Ectodermal cell (in vitro differentiated cells): Measurements from ENCODE around the gene PRRX2.

Experiments used
- H3K27ac ChIP-seq: 2 replicates; pipeline ENCODE4 v1.7.0; 2013; ENCODE audit warnings: mild to moderate bottlenecking, low read depth, low read length; ENCODE audit not compliant: insufficient read depth, poor library complexity, severe bottlenecking
- H3K27me3 ChIP-seq: 2 replicates; pipeline ENCODE4 v1.7.0; 2013; ENCODE audit warnings: mild to moderate bottlenecking, low read length; ENCODE audit not compliant: insufficient read depth, control insufficient read depth, poor library complexity, severe bottlenecking
- H3K36me3 ChIP-seq: one replicate; pipeline ENCODE4 v1.7.0; 2013; ENCODE audit warnings: low read length; ENCODE audit not compliant: control insufficient read depth, insufficient read depth
- H3K4me1 ChIP-seq: one replicate; pipeline ENCODE4 v1.7.0; 2013; ENCODE audit warnings: low read length; ENCODE audit not compliant: control insufficient read depth, insufficient read depth
- H3K4me3 ChIP-seq: 2 replicates; pipeline ENCODE4 v1.7.0; 2013; ENCODE audit warnings: low read depth, low read length, control low read depth; ENCODE audit not compliant: insufficient read depth
- H3K9me3 ChIP-seq: 2 replicates; pipeline ENCODE4 v1.7.0; 2013; ENCODE audit warnings: mild to moderate bottlenecking, low read length, moderate library complexity; ENCODE audit not compliant: control insufficient read depth
- WGBS, 2 experiments: methylation state at CpG; one replicate each; pipeline ENCODE4 v1.1.7; 2013; ENCODE audit warnings: missing lambda C conversion rate in 2 of 2; 5-methylcytosine and 5-hydroxymethylcytosine counted together

Gene PRRX2

GRCh38 chr9:129716091-129716490, 50.6 kb downstream of the PRRX2 start:
- Histone ChIP-seq H3K36me3 (no peaks in the 10 kb centered on the region), H3K4me3 (no peak overlapping the region), H3K9me3 (no peaks in the 10 kb centered on the region), H3K27ac (no peak overlapping the region), H3K4me1 (peaks cover 11% of the 10 kb centered on the region), H3K27me3 (no peaks in the 10 kb centered on the region)
- WGBS, 2 experiments = 93 to 94% methylated on average over 5 of the region's 5 CpGs

DNA sequence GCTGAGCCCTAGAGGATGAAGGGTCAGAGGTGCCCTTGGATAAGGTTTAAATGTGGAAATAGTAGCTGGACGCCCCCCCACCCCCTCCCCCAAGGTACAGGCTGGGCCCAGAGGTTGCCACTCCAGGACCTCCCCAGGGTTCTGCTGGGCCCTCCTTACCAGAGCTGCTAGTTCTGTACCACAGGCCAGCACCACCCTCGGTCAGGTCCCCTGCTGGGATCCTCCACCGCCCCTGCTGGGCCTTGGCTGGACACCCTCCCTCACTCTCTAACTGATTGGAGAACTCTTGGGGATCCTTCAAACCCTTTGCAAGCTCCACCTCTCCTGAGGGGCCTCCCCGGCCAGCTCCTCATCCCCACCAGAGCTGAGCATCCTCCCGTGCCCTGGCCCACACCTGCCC, 52.5 kb downstream of the PRRX2 start:
- 82 to 88% methylated on average over 5 of the region's 5 CpGs for WGBS, 2 experiments
- Histone ChIP-seq H3K36me3 (no peaks in the 10 kb centered on the region), H3K9me3 (no peaks in the 10 kb centered on the region), H3K4me3 (no peak overlapping the region), H3K4me1 (no peaks in the 10 kb centered on the region), H3K27ac (no peak overlapping the region), H3K27me3 (no peaks in the 10 kb centered on the region)

- WGBS, 2 experiments = 93 to 96% methylated on average over 5 of the region's 5 CpGs
- no peaks in the 10 kb centered on the region for H3K9me3 ChIP-seq
- no peaks in the 10 kb centered on the region for H3K4me1 ChIP-seq
Measured at GRCh38 chr9:129718647-129719046, 53.2 kb downstream of the PRRX2 start.

DNA sequence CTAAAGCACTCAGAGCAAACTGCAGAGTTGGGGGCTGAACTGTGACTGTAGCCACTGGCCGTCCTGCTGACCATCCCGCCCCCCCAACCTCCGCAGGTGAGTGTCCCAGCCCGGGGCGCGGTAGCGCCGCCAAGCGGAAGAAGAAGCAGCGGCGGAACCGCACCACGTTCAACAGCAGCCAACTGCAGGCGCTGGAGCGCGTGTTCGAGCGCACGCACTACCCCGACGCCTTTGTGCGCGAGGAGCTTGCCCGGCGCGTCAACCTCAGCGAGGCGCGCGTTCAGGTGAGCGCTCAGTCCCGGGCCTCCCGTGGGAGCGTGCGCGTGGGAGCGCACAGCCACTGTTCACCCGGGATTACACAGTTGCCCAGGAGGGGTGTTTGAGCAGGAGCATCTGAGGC, 53.7 kb downstream of the PRRX2 start:
- H3K4me1 ChIP-seq = no peaks in the 10 kb centered on the region
- WGBS, 2 experiments = 91 to 93% methylated on average over 38 of the region's 38 CpGs
- no peak overlapping the region for H3K27ac ChIP-seq
- no peak overlapping the region for H3K4me3 ChIP-seq
- H3K36me3 ChIP-seq = no peaks in the 10 kb centered on the region
- H3K9me3 ChIP-seq = no peaks in the 10 kb centered on the region
- H3K27me3 ChIP-seq = no peaks in the 10 kb centered on the region

More at GRCh38 chr9:129718647-129719046, 53.2 kb downstream of the PRRX2 start:
- Histone ChIP-seq H3K27me3 (no peaks in the 10 kb centered on the region), H3K27ac (no peak overlapping the region), H3K4me3 (no peak overlapping the region), H3K36me3 (no peaks in the 10 kb centered on the region)

DNA sequence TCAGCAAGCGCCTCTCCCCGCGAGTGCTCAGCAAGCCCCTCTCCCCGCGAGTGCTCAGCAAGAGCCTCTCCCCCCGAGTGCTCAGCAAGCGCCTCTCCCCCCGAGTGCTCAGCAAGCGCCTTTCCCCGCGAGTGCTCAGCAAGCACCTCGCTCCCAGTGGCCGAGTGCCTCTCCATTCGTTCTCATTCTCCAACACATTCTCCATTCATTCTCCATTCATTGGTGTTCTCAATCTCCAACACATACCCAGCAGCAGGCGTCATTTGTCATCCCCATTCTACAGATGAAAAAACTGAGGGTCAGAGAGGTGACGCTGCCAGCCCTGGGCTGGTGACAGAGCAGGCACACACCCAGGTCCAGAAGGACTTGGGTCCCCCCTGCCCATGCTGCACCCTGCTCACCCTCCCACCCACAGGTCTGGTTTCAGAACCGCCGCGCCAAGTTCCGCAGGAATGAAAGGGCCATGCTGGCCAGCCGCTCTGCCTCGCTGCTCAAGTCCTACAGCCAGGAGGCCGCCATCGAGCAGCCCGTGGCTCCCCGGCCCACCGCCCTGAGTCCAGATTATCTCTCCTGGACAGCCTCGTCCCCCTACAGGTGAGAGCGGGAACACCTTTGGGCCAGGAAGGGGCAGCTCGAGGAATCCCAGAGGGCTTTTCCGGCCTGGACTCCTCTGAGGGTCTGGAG, 54.9 kb downstream of the PRRX2 start:
- 87% methylated on average over 31 of the region's 31 CpGs for WGBS, 2 experiments

GRCh38 chr9:129720865-129721545, 55.6 kb downstream of the PRRX2 start:
- no peaks in the 10 kb centered on the region for H3K9me3 ChIP-seq

More for the DNA sequence above, 54.9 kb downstream of the PRRX2 start:
- Histone ChIP-seq H3K4me1 (no peaks in the 10 kb centered on the region), H3K4me3 (no peak overlapping the region), H3K27ac (no peak overlapping the region), H3K27me3 (no peaks in the 10 kb centered on the region), H3K9me3 (no peaks in the 10 kb centered on the region), H3K36me3 (no peaks in the 10 kb centered on the region)

GRCh38 chr9:129722913-129723312, 57.5 kb downstream of the PRRX2 start:
- WGBS, 2 experiments = 93 to 96% methylated on average over 5 of the region's 5 CpGs
- no peaks in the 10 kb centered on the region for H3K27me3 ChIP-seq
- no peaks in the 10 kb centered on the region for H3K36me3 ChIP-seq
- no peaks in the 10 kb centered on the region for H3K9me3 ChIP-seq
- no peak overlapping the region for H3K27ac ChIP-seq
- H3K4me3 ChIP-seq = no peak overlapping the region
- H3K4me1 ChIP-seq = no peaks in the 10 kb centered on the region

More at GRCh38 chr9:129720865-129721545, 55.6 kb downstream of the PRRX2 start:
- Histone ChIP-seq H3K27me3 (no peaks in the 10 kb centered on the region), H3K36me3 (no peaks in the 10 kb centered on the region), H3K4me3 (no peak overlapping the region), H3K4me1 (no peaks in the 10 kb centered on the region), H3K27ac (no peak overlapping the region)
- WGBS, 2 experiments = 94% methylated on average over 25 of the region's 25 CpGs

- Histone ChIP-seq H3K9me3 (no peaks in the 10 kb centered on the region), H3K4me1 (no peaks in the 10 kb centered on the region), H3K4me3 (no peak overlapping the region), H3K27me3 (no peaks in the 10 kb centered on the region), H3K36me3 (no peaks in the 10 kb centered on the region), H3K27ac (no peak overlapping the region)
- 92 to 93% methylated on average over 16 of the region's 16 CpGs for WGBS, 2 experiments
Measured at GRCh38 chr9:129724456-129725190, 59.2 kb downstream of the PRRX2 start.

- H3K4me1 ChIP-seq = no peaks in the 10 kb centered on the region
- H3K27ac ChIP-seq = no peak overlapping the region
- no peaks in the 10 kb centered on the region for H3K9me3 ChIP-seq
- no peak overlapping the region for H3K4me3 ChIP-seq
- WGBS, 2 experiments = 81 to 82% methylated on average over 10 of the region's 10 CpGs
- H3K27me3 ChIP-seq = no peaks in the 10 kb centered on the region
- no peaks in the 10 kb centered on the region for H3K36me3 ChIP-seq
Measured at GRCh38 chr9:129725795-129726251, 60.4 kb downstream of the PRRX2 start.
